K562 (cell line): ENCODE measurements around the gene GDF2. TPM values are rescaled to one million over a fixed set of nuclear protein-coding genes. Genes with fewer than 3 reads are reported as not detected.
A peak's percentile ranks its signal among the peaks of the same experiment; 100 is the strongest.

Experiments
- ATAC-seq: fragments of 200-7000 bp; cut with Tn5 transposase; 3 replicates; pipeline ENCODE4 v1.9.1; 2020; ENCODE audit warnings: moderate library complexity
- BruUV-seq: library from RNA; stranded (reverse); fragments of 400-500 nt; replicated peaks from 2 replicates; lab custom pipeline; 2021; lab: Mats Ljungman, UMichigan
- CTCF ChIA-PET: fragments of 300-600 bp; formaldehyde crosslinking; extraction: SDS; loops from one replicate; lab custom pipeline; 2021; ENCODE audit warnings: low intra/inter-chr PET ratio; lab: Yijun Ruan, JAX
- POLR2A ChIA-PET: fragments of 300-600, 350-650 bp; sonication (Branson Sonifier 250); formaldehyde crosslinking; extraction: SDS; loops from one replicate; lab custom pipeline; 2021; ENCODE audit warnings: antibody characterized with exemption, inconsistent platforms; lab: Yijun Ruan, JAX
- DNase-seq, 4 experiments: peaks; one replicate each; pipeline versions ENCODE4 v3.0.0 to v3.0.0-alpha.2; 2011 to 2018; ENCODE audit warnings: low spot score in 3 of 4, mixed read lengths in 3 of 4; ENCODE audit errors: extremely low read depth in 1 of 4
- FAIRE-seq: peaks from 2 replicates; lab custom pipeline; 2011; peaks lifted over from hg19 to GRCh38; lab: Jason Lieb, UNC
- H2AFZ ChIP-seq: 2 replicates; pipeline ENCODE4 v1.6.0; 2011; ENCODE audit warnings: low read depth, low read length, control low read depth, inconsistent platforms
- H3K27ac ChIP-seq: fragments of 200-600 bp; 3 replicates; pipeline ENCODE4 v1.8.0; 2011; ENCODE audit warnings: low read depth, mild to moderate bottlenecking, control low read depth, inconsistent platforms, low read length, moderate library complexity, mixed read lengths; ENCODE audit errors: extremely low read depth
- H3K27me3 ChIP-seq, 2 experiments: fragments of 300-600 bp in 1 of 2; 2 replicates in 1 of 2; 3 replicates in 1 of 2; pipeline versions ENCODE4 v1.6.0 to v1.8.0; 2011; ENCODE audit warnings: inconsistent platforms in 2 of 2, low read length in 2 of 2, mild to moderate bottlenecking in 1 of 2, mixed read lengths in 1 of 2, moderate library complexity in 1 of 2; ENCODE audit not compliant: control insufficient read depth in 2 of 2, insufficient read depth in 2 of 2
- H3K36me3 ChIP-seq: fragments of 300-600 bp; 3 replicates; pipeline ENCODE4 v1.8.0; 2011; ENCODE audit warnings: mild to moderate bottlenecking, low read length, inconsistent platforms; ENCODE audit not compliant: control insufficient read depth, insufficient read depth
- H3K4me1 ChIP-seq, 2 experiments: fragments of 200-600 bp in 1 of 2; replicated peaks in 1 of 2; 2 replicates in 1 of 2; 3 replicates in 1 of 2; pipeline versions ENCODE4 v1.5.1 to v1.8.0; 2011; ENCODE audit warnings: inconsistent platforms in 2 of 2, low read length in 2 of 2, mild to moderate bottlenecking in 1 of 2, mixed read lengths in 1 of 2, moderate library complexity in 1 of 2; ENCODE audit not compliant: control insufficient read depth in 2 of 2, insufficient read depth in 2 of 2
- H3K4me2 ChIP-seq: 2 replicates; pipeline ENCODE4 v1.6.1; 2011; ENCODE audit warnings: low read length, control low read depth, inconsistent platforms, mixed read lengths; ENCODE audit not compliant: insufficient read depth
- H3K4me3 ChIP-seq: fragments of 200-600 bp; sonication (generic), shearing (Covaris generic); 2 replicates; pipeline ENCODE4 v1.5.1; 2016; ENCODE audit warnings: control low read depth, inconsistent platforms
- H3K79me2 ChIP-seq: fragments of 200-600 bp; 3 replicates; pipeline ENCODE4 v1.8.0; 2011; ENCODE audit warnings: low read length, inconsistent platforms; ENCODE audit not compliant: control insufficient read depth, insufficient read depth
- H3K9ac ChIP-seq, 2 experiments: 2 replicates each; pipeline versions ENCODE4 v1.6.0 to v1.6.1; 2011; ENCODE audit warnings: low read depth in 2 of 2, low read length in 2 of 2, control low read depth in 1 of 2, inconsistent platforms in 1 of 2, mild to moderate bottlenecking in 1 of 2, mixed read lengths in 1 of 2; ENCODE audit not compliant: insufficient read depth in 1 of 2
- H3K9me1 ChIP-seq: one replicate; pipeline ENCODE4 v1.6.0; 2011; ENCODE audit warnings: inconsistent platforms, mild to moderate bottlenecking, low read length, moderate library complexity; ENCODE audit not compliant: control insufficient read depth, insufficient read depth
- H3K9me3 ChIP-seq: replicated peaks from 2 replicates; pipeline ENCODE4 v1.5.1; 2011; ENCODE audit warnings: low read depth, low read length, inconsistent platforms; ENCODE audit not compliant: control insufficient read depth, insufficient read depth
- H4K20me1 ChIP-seq: replicated peaks from 2 replicates; pipeline ENCODE4 v1.6.1; 2011; ENCODE audit warnings: low read length, inconsistent platforms, mixed read lengths; ENCODE audit not compliant: control insufficient read depth, insufficient read depth
- ARID1B ChIP-seq: fragments of 450-650 bp; IDR thresholded peaks from 2 replicates; pipeline ENCODE4 v1.6.1; 2016; ENCODE audit warnings: antibody characterized with exemption, mild to moderate bottlenecking, inconsistent platforms
- BCOR ChIP-seq: fragments of 450-650 bp; IDR thresholded peaks from 2 replicates; pipeline ENCODE4 v1.6.1; 2016
- C11orf30 ChIP-seq: fragments of 450-650 bp; IDR thresholded peaks from 2 replicates; pipeline ENCODE4 v1.6.1; 2016; ENCODE audit warnings: low read depth, mild to moderate bottlenecking
- CREBBP ChIP-seq: IDR thresholded peaks from one replicate; pipeline ENCODE4 v1.6.1; 2012; ENCODE audit warnings: low read depth, mild to moderate bottlenecking, control low read depth, inconsistent platforms, low read length
- GATA2 ChIP-seq: sonication (generic); formaldehyde crosslinking; IDR thresholded peaks from 2 replicates; pipeline ENCODE4 v1.4.0; 2020; ENCODE audit warnings: mild to moderate bottlenecking, missing genetic modification reagents
- HDAC1 ChIP-seq, 2 experiments: fragments of 450-650 bp; IDR thresholded peaks; 2 replicates each; pipeline ENCODE4 v1.6.1; 2016 to 2017; ENCODE audit warnings: inconsistent platforms in 1 of 2, mild to moderate bottlenecking in 1 of 2, moderate library complexity in 1 of 2
- KDM4B ChIP-seq, 2 experiments: fragments of 450-650 bp in 1 of 2; sonication (generic) in 1 of 2; IDR thresholded peaks; 2 replicates each; pipeline ENCODE4 v1.6.1; 2016 to 2017; ENCODE audit warnings: borderline replicate concordance in 2 of 2, antibody characterized with exemption in 1 of 2, low read depth in 1 of 2, mild to moderate bottlenecking in 1 of 2
- KLF13 ChIP-seq: fragments of 450-650 bp; IDR thresholded peaks from 2 replicates; pipeline ENCODE4 v1.6.1; 2016; ENCODE audit warnings: missing genetic modification characterization, low read depth, mild to moderate bottlenecking, missing compliant biosample characterization, moderate library complexity, borderline replicate concordance
- MEF2D ChIP-seq: conservative IDR thresholded peaks from 2 replicates; pipeline ENCODE4 v1.6.1; 2016; ENCODE audit warnings: low read depth, missing genetic modification characterization, missing compliant biosample characterization
- PRMT5 ChIP-seq: sonication (generic); formaldehyde crosslinking; IDR thresholded peaks from 2 replicates; pipeline ENCODE4 v1.5.0; 2020; ENCODE audit warnings: missing genetic modification reagents
- RBM39 ChIP-seq: fragments of 200-400 bp; formaldehyde crosslinking; optimal IDR thresholded peaks from 2 replicates; pipeline ENCODE3; 2018; ENCODE audit warnings: low read depth, low read length
- TAL1 ChIP-seq: fragments of 450-650 bp; IDR thresholded peaks from 2 replicates; pipeline ENCODE4 v1.6.1; 2016; ENCODE audit warnings: mild to moderate bottlenecking
- TRIM28 ChIP-seq: fragments of 450-650 bp; IDR thresholded peaks from 2 replicates; pipeline ENCODE4 v1.6.1; 2017
- ZNF165 ChIP-seq: fragments of 250-450 bp; sonication (Bioruptor Pico); IDR thresholded peaks from 2 replicates; pipeline ENCODE4 v1.4.0; 2020; ENCODE audit warnings: borderline replicate concordance
- WGBS: fragments of 100-300 bp; shearing (Covaris generic); methylation state at CpG from one replicate; pipeline ENCODE4 v1.1.6; 2016; ENCODE audit warnings: low coverage, mixed read lengths; ENCODE audit not compliant: insufficient coverage; ENCODE audit errors: missing lambda C conversion rate; 5-methylcytosine and 5-hydroxymethylcytosine counted together
- in situ Hi-C: fragments of 300-500 bp; cut with MboI; formaldehyde crosslinking; loops from 4 replicates; pipeline ENCODE4 v1.15.0; 2018; ENCODE audit warnings: inconsistent platforms, mixed read lengths
- intact Hi-C: fragments of 100-400 bp; cut with micrococcal nuclease; formaldehyde crosslinking; loops from 2 replicates; pipeline ENCODE4 v1.14.2; 2022
- polyA plus RNA-seq, 8 experiments: library from polyadenylated mRNA; depleted of rRNA in 4 of 8; stranded (reverse) in 5 of 8; unstranded in 3 of 8; fragments of >200 nt; fragmentation: Nextera tagmentation in 2 of 8; fragmentation: Illumina TruSeq in 1 of 8; extraction: Ambion mirVana in 2 of 8; extraction: Trizol in 1 of 8; gene quantifications; 2 replicates each; pipeline versions ENCODE4 v1.2.1 to v1.2.3, GENCODE V29; 2011 to 2014; ENCODE audit warnings: inconsistent platforms in 1 of 8, missing spikeins in 1 of 8
- total RNA-seq, 7 experiments: library from RNA; depleted of rRNA in 6 of 7; stranded (reverse); fragments of >200 nt in 6 of 7; fragmentation: Illumina TruSeq in 2 of 7; extraction: Trizol in 2 of 7; gene quantifications; 2 replicates each; pipeline versions ENCODE4 v1.2.1 to v1.2.3, GENCODE V29; 2011 to 2021; ENCODE audit warnings: low replicate concordance in 1 of 7
- TF ChIP-seq, protein P1 (sequence below), 2 experiments: fragments of 450-650 bp; IDR thresholded peaks; 2 replicates each; pipeline ENCODE4 v1.6.1; 2016
- TF ChIP-seq, protein P2 (sequence below), 3 experiments: IDR thresholded peaks in 2 of 3; conservative IDR thresholded peaks in 1 of 3; 2 replicates each; pipeline ENCODE4 v1.5.1; 2011 to 2012; ENCODE audit warnings: low read length in 3 of 3, mild to moderate bottlenecking in 3 of 3, control low read depth in 2 of 3, improper control_type of control experiment in 1 of 3, inconsistent platforms in 1 of 3, low read depth in 1 of 3, mixed read lengths in 1 of 3, moderate library complexity in 1 of 3; ENCODE audit not compliant: insufficient read depth in 2 of 3
- TF ChIP-seq, protein P3 (sequence below): fragments of 450-650 bp; IDR thresholded peaks from 2 replicates; pipeline ENCODE4 v1.6.1; 2016; ENCODE audit warnings: low read depth, mild to moderate bottlenecking, moderate library complexity

Gene GDF2
- total and polyA plus RNA-seq, 9 of the 15 experiments (the other 6 are each of a cell fraction or from before 2014, with no cell fraction given): 0.08 to 0.58 (median 0.27) TPM; not detected in 2

DNA sequence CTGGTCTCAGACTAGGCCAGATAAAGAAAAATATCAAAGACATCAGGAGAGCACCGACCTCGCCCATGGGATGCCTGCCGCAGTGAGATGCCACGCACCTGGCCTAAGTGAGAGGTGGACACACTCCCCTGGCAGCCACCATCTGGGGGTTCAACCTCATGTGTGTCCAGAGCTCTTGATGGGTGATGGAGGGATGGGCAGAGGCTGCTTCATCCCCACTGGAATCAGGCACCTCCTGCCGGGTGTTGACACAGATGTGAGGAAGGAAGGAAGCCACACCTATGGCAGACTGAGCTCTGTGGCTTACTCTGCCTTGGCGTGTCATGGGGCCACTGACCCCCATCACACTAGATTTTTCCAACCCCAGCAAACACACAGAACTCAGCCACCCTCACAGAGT lies 50.5 kb downstream of the GDF2 start (continued):
- no peak for TF ChIP-seq RBM39
- no peak for TF ChIP-seq TAL1
- no peak for TF ChIP-seq CREBBP
- no peak for TF ChIP-seq HDAC1 (IDR thresholded peaks at IDR 0.05)
- no peak for TF ChIP-seq C11orf30
- TF ChIP-seq, protein P1, sequence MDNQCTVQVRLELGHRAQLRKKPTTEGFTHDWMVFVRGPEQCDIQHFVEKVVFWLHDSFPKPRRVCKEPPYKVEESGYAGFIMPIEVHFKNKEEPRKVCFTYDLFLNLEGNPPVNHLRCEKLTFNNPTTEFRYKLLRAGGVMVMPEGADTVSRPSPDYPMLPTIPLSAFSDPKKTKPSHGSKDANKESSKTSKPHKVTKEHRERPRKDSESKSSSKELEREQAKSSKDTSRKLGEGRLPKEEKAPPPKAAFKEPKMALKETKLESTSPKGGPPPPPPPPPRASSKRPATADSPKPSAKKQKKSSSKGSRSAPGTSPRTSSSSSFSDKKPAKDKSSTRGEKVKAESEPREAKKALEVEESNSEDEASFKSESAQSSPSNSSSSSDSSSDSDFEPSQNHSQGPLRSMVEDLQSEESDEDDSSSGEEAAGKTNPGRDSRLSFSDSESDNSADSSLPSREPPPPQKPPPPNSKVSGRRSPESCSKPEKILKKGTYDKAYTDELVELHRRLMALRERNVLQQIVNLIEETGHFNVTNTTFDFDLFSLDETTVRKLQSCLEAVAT (IDR thresholded peaks at IDR 0.05): no peak
- no peak for TF ChIP-seq GATA2 (CRISPR knock-in tag)
- TF ChIP-seq PRMT5 (CRISPR knock-in tag): no peak

DNA sequence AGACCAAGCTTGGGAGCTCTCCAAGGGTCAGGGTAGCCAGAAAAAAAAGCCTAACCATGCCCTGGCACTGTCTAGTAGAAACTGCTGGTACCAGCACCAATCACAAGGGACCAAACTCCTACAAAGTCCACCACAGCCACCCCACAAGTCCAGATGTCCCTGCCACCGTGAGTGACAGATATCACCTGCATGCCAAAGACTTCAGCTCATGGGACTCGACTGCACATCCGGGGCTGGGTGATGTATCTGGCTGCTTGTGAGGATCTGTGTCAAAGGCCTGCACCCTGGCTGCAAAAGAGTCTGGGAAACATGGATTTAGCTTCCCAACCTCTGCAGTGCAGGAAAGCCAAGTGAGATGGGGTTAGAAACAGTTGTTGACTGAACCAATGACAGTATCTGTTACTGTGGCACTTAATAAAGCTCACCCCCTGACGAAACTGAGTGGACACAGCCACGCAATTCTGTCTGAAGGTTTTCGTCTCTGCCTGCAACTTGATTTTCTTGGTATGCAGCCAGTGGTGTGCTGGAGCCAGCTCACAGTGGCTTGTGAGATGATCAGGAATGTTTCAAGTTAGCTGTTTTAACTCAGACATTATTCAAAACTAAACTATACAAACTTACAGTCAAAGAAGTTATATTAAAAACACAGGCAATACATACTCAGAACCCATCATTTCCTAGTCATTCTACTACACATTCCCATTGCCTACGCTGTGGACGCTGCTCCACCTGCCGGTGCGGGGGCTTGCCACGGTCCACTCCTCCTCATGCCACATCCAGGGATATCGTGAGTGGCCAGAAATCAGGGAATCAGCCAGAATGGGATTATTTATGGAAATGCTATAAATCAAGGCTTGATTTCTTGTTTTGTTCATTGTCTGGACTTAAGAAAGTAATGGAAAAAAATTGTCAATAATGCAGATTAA lies 52.6 kb downstream of the GDF2 start:
- 1% methylated on average over 12 of the region's 12 CpGs for WGBS
- no peak overlapping the region for H3K9ac ChIP-seq
- POLR2A ChIA-PET: interaction anchor here (0.6 to 1.3 kb wide), 2 partner anchors 10 to 287 kb away, joined by 3 to 4 read pairs; partner anchors contain the start of gene ZNF488
- 0 out of 2 replicates have a peak, but pooled peaks cover 5% of the 10 kb centered on the region for H4K20me1 ChIP-seq
- peaks cover 5% of the 10 kb centered on the region for H3K9me1 ChIP-seq
- no peak overlapping the region for H2AFZ ChIP-seq
- no peak overlapping the region for H3K4me2 ChIP-seq
- no TSS peak for BruUV-seq
- in situ Hi-C loops (no loop called here), intact Hi-C loops (no loop called here)
- H3K27me3 ChIP-seq: peaks cover 46 to 78% of the 10 kb centered on the region in 2 experiments
- H3K36me3 ChIP-seq: no peaks in the 10 kb centered on the region
- peak; percentile 54; the same call in 1 of the 3 replicates for ATAC-seq
- CTCF ChIA-PET: no interaction called here
- H3K9me3 ChIP-seq: no peaks in the 10 kb centered on the region
- H3K4me3 ChIP-seq: no peak overlapping the region
- H3K4me1 ChIP-seq: no peaks in the 10 kb centered on the region
- DNase-seq: no peak
- no peak overlapping the region for H3K27ac ChIP-seq
- no peak for FAIRE-seq
- no peaks in the 10 kb centered on the region for H3K79me2 ChIP-seq
- TF ChIP-seq MEF2D (tag): no peak
- TF ChIP-seq, protein P2, sequence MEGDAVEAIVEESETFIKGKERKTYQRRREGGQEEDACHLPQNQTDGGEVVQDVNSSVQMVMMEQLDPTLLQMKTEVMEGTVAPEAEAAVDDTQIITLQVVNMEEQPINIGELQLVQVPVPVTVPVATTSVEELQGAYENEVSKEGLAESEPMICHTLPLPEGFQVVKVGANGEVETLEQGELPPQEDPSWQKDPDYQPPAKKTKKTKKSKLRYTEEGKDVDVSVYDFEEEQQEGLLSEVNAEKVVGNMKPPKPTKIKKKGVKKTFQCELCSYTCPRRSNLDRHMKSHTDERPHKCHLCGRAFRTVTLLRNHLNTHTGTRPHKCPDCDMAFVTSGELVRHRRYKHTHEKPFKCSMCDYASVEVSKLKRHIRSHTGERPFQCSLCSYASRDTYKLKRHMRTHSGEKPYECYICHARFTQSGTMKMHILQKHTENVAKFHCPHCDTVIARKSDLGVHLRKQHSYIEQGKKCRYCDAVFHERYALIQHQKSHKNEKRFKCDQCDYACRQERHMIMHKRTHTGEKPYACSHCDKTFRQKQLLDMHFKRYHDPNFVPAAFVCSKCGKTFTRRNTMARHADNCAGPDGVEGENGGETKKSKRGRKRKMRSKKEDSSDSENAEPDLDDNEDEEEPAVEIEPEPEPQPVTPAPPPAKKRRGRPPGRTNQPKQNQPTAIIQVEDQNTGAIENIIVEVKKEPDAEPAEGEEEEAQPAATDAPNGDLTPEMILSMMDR (IDR thresholded peaks at IDR 0.05 in 2 of 3, conservative IDR thresholded peaks at IDR 0.05 in 1 of 3; ENCODE audit: insufficient read depth in 2 of 3, low read depth in 1 of 3, low read length in 3 of 3): peak in 1 of 3 experiments; percentile 19; a peak in 1 of 6 replicates
- TF ChIP-seq, protein P3, sequence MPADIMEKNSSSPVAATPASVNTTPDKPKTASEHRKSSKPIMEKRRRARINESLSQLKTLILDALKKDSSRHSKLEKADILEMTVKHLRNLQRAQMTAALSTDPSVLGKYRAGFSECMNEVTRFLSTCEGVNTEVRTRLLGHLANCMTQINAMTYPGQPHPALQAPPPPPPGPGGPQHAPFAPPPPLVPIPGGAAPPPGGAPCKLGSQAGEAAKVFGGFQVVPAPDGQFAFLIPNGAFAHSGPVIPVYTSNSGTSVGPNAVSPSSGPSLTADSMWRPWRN: no peak
- no peak for TF ChIP-seq KLF13 (tag)
- no peak for TF ChIP-seq KDM4B (IDR thresholded peaks at IDR 0.05; ENCODE audit: borderline replicate concordance in 2 of 2, low read depth in 1 of 2)
- no peak for TF ChIP-seq BCOR
- no peak for TF ChIP-seq ZNF165
- TF ChIP-seq TRIM28: no peak
- no peak for TF ChIP-seq ARID1B
